Trophoblast cell (in vitro differentiated cells and primary cell): ENCODE measurements around the gene MORN1.
A peak's percentile ranks its signal among the peaks of the same experiment; 100 is the strongest.

Experiments used
- DNase-seq, 2 donors: peaks; one replicate each; pipeline ENCODE4 v3.0.0-alpha.2; 2016
- H2AFZ ChIP-seq: 2 replicates; pipeline ENCODE4 v1.6.1; 2013; ENCODE audit warnings: low read length, moderate library complexity, mild to moderate bottlenecking; ENCODE audit not compliant: insufficient read depth, poor library complexity
- H2AK5ac ChIP-seq: 2 replicates; pipeline ENCODE4 v1.6.1; 2013; ENCODE audit warnings: mild to moderate bottlenecking, low read length
- H2BK120ac ChIP-seq: 2 replicates; pipeline ENCODE4 v1.6.1; 2013; ENCODE audit warnings: low read length, mild to moderate bottlenecking, moderate library complexity; ENCODE audit not compliant: insufficient read depth, poor library complexity
- H2BK12ac ChIP-seq: 2 replicates; pipeline ENCODE4 v1.6.1; 2013; ENCODE audit warnings: mild to moderate bottlenecking, low read length, moderate library complexity
- H2BK5ac ChIP-seq: 2 replicates; pipeline ENCODE4 v1.6.1; 2013; ENCODE audit warnings: low read length, low read depth, moderate library complexity, mild to moderate bottlenecking; ENCODE audit not compliant: poor library complexity
- H3K14ac ChIP-seq: 2 replicates; pipeline ENCODE4 v1.6.1; 2013; ENCODE audit warnings: mild to moderate bottlenecking, low read length
- H3K18ac ChIP-seq: 2 replicates; pipeline ENCODE4 v1.6.1; 2013; ENCODE audit warnings: mild to moderate bottlenecking, low read length
- H3K23ac ChIP-seq: 2 replicates; pipeline ENCODE4 v1.6.1; 2013; ENCODE audit warnings: low read length
- H3K27ac ChIP-seq: 2 replicates; pipeline ENCODE4 v1.5.1; 2013; ENCODE audit warnings: low read depth, mild to moderate bottlenecking, inconsistent platforms, low read length, moderate library complexity
- H3K27me3 ChIP-seq: 2 replicates; pipeline ENCODE4 v1.6.1; 2013; ENCODE audit warnings: inconsistent platforms, mild to moderate bottlenecking, low read length, moderate library complexity; ENCODE audit not compliant: insufficient read depth
- H3K36me3 ChIP-seq, 2 experiments: 1 replicate in 1 of 2; 2 replicates in 1 of 2; pipeline ENCODE4 v1.6.1; 2013; ENCODE audit warnings: low read length in 2 of 2, mild to moderate bottlenecking in 2 of 2, moderate library complexity in 1 of 2; ENCODE audit not compliant: insufficient read depth in 2 of 2, control insufficient read depth in 1 of 2
- H3K4ac ChIP-seq: 2 replicates; pipeline ENCODE4 v1.6.1; 2013; ENCODE audit warnings: low read depth, mild to moderate bottlenecking, low read length, moderate library complexity
- H3K4me1 ChIP-seq, 2 experiments: 1 replicate in 1 of 2; 2 replicates in 1 of 2; pipeline ENCODE4 v1.6.1; 2013; ENCODE audit warnings: low read length in 2 of 2, mild to moderate bottlenecking in 2 of 2, moderate library complexity in 1 of 2; ENCODE audit not compliant: insufficient read depth in 2 of 2, control insufficient read depth in 1 of 2
- H3K4me2 ChIP-seq: 2 replicates; pipeline ENCODE4 v1.6.1; 2013; ENCODE audit warnings: inconsistent platforms, mild to moderate bottlenecking, low read length, moderate library complexity
- H3K4me3 ChIP-seq: 2 replicates; pipeline ENCODE4 v1.5.1; 2013; ENCODE audit warnings: mild to moderate bottlenecking, low read depth, low read length, inconsistent platforms
- H3K79me1 ChIP-seq: one replicate; pipeline ENCODE4 v1.6.1; 2013; ENCODE audit warnings: low read length
- H3K79me2 ChIP-seq: 2 replicates; pipeline ENCODE4 v1.6.1; 2013; ENCODE audit warnings: low read length, mild to moderate bottlenecking; ENCODE audit not compliant: control insufficient read depth, insufficient read depth, poor library complexity
- H3K9ac ChIP-seq: 2 replicates; pipeline ENCODE4 v1.6.1; 2013; ENCODE audit warnings: mild to moderate bottlenecking, low read length
- H3K9me3 ChIP-seq: 2 replicates; pipeline ENCODE4 v1.6.1; 2013; ENCODE audit warnings: low read depth, mild to moderate bottlenecking, control low read depth, inconsistent platforms, low read length; ENCODE audit not compliant: insufficient read depth
- H4K12ac ChIP-seq: 2 replicates; pipeline ENCODE4 v1.6.1; 2013; ENCODE audit warnings: low read depth, mild to moderate bottlenecking, low read length, moderate library complexity
- H4K8ac ChIP-seq: 2 replicates; pipeline ENCODE4 v1.6.1; 2013; ENCODE audit warnings: low read depth, mild to moderate bottlenecking, low read length, moderate library complexity
- H4K91ac ChIP-seq: one replicate; pipeline ENCODE4 v1.6.1; 2013; ENCODE audit warnings: low read depth, mild to moderate bottlenecking, low read length, moderate library complexity
- WGBS: extraction: QIAGEN DNeasy Blood & Tissue Kit; methylation state at CpG from one replicate; pipeline ENCODE4 v1.1.7; 2013; ENCODE audit warnings: missing lambda C conversion rate; ENCODE audit not compliant: insufficient read length, insufficient coverage; ENCODE audit errors: extremely low coverage; 5-methylcytosine and 5-hydroxymethylcytosine counted together

MORN1 gene

DNA sequence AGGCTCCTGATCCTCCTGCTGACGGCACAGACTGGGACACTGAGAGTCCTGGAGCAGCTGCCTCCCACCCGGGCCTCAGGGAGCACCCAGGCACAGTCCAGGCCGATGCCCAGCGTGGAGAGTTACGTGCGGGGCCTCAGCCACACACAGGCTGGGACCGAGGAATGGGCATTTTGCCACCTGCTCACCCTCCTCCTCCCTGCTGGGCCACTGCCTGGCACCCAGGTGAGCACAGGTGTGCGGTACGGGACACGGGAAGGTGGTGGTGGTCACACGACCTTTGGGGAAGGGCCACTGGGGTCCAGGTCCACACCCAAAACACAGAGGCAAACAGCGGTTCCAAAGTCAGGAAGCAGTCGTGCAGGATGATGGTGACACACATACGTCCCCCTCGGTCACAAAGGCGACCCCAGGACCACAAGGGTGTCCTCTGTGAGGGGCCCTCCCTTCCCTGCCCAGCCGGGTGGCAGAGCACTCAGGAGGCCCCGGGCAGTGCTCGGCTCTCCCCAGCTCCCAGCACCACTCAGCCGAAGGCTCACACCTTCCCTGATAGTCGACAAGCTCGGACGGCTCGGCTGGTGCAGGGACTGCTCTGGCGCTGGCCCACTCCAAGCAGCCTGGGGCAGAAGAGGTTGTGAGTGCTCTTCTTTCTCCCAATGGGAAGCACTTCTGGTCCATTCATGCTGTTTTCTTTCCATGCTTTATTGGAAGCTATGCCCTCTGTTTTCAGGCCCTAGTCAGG, 14.3 kb downstream of the MORN1 start:
- no peak overlapping the region for H3K18ac ChIP-seq
- no peak for DNase-seq
- no peak overlapping the region for H3K9ac ChIP-seq
- H2BK12ac ChIP-seq, result no peak overlapping the region
- no peak overlapping the region for H3K4me2 ChIP-seq
- no peak overlapping the region for H2AK5ac ChIP-seq
- no peak overlapping the region for H3K27ac ChIP-seq
- H3K4ac ChIP-seq, result no peak overlapping the region
- no peak overlapping the region for H3K4me3 ChIP-seq
- no peak overlapping the region for H2BK5ac ChIP-seq
- H3K9me3 ChIP-seq, result no peaks in the 10 kb centered on the region
- no peaks in the 10 kb centered on the region for H3K79me2 ChIP-seq
- H3K36me3 ChIP-seq, result no peaks in the 10 kb centered on the region
- no peaks in the 10 kb centered on the region for H3K27me3 ChIP-seq
- H3K23ac ChIP-seq, result no peak overlapping the region
- no peak overlapping the region for H2BK120ac ChIP-seq
- no peak overlapping the region for H2AFZ ChIP-seq
- no peak overlapping the region for H4K12ac ChIP-seq
- H3K4me1 ChIP-seq, result peaks cover 7 to 8% of the 10 kb centered on the region in 2 experiments
- H3K14ac ChIP-seq, result no peak overlapping the region
- no peak overlapping the region for H4K91ac ChIP-seq
- H3K79me1 ChIP-seq, result no peaks in the 10 kb centered on the region
- no peak overlapping the region for H4K8ac ChIP-seq
- WGBS, result no CpG with 5 or more reads among the region's 25 CpGs

DNA sequence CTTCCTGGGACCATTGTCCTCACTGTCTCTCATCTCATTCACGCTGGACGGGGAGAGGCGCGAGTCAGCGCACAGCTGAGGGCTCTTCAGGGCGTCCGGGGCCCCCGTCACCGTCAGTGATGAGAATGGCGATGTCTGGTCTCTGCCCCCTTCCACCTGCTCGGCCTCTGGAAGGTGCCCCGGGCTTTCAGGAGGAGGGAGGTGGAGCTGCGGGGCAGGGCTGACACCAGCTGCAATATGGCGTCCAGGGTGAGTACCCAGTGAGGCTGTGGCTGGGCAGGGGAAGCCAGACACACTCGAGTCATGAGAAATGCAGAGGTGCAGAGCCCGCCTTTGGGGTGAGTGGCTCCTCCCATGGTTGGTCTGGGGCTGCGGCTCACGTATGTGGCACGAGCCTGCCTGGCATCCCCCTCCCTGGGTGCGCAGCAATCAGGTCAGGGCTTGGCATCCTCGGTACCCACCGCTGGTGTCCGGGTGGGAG, 15.1 kb downstream of the MORN1 start:
- no peak overlapping the region for H2BK120ac ChIP-seq
- H3K79me2 ChIP-seq, result no peaks in the 10 kb centered on the region
- no peak overlapping the region for H3K27ac ChIP-seq
- H2AFZ ChIP-seq, result no peak overlapping the region
- no peaks in the 10 kb centered on the region for H3K36me3 ChIP-seq
- DNase-seq, result no peak
- no peak overlapping the region for H2BK5ac ChIP-seq
- H3K23ac ChIP-seq, result no peak overlapping the region
- H3K79me1 ChIP-seq, result no peaks in the 10 kb centered on the region
- no peak overlapping the region for H4K12ac ChIP-seq
- H3K4ac ChIP-seq, result no peak overlapping the region
- H3K4me1 ChIP-seq, result peaks cover 7 to 8% of the 10 kb centered on the region in 2 experiments
- H4K8ac ChIP-seq, result no peak overlapping the region
- no peak overlapping the region for H3K4me2 ChIP-seq
- no peak overlapping the region for H3K14ac ChIP-seq
- no peaks in the 10 kb centered on the region for H3K9me3 ChIP-seq
- WGBS, result no CpG with 5 or more reads among the region's 23 CpGs
- H3K27me3 ChIP-seq, result no peaks in the 10 kb centered on the region
- peak overlapping the region; percentile 11 for H3K4me3 ChIP-seq
- H3K9ac ChIP-seq, result no peak overlapping the region
- no peak overlapping the region for H2BK12ac ChIP-seq
- H2AK5ac ChIP-seq, result no peak overlapping the region
- H4K91ac ChIP-seq, result no peak overlapping the region
- H3K18ac ChIP-seq, result no peak overlapping the region

DNA sequence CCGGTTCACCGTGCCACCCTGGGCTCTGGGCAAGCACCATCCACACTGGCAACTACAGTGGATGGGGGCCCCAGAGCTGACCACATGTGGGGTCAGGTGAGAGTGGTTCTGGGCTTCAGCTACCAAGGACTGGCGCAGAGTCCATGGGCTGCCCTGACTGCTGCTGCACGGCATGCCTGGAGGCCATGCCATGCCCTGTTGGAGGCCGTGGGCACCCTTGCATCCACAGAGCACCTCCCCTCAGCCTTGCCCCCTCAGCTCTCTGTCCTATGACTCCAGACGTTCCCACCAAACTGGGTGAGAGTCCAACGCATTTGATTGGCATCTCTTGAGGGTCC, 15.5 kb downstream of the MORN1 start:
- H3K4me3 ChIP-seq, result no peak overlapping the region
- H3K79me2 ChIP-seq, result no peaks in the 10 kb centered on the region
- H4K8ac ChIP-seq, result no peak overlapping the region
- H3K18ac ChIP-seq, result no peak overlapping the region
- H2BK5ac ChIP-seq, result no peak overlapping the region
- H4K91ac ChIP-seq, result no peak overlapping the region
- WGBS, result no CpG with 5 or more reads among the region's 7 CpGs
- no peak overlapping the region for H2AK5ac ChIP-seq
- DNase-seq, result no peak
- H3K27ac ChIP-seq, result no peak overlapping the region
- H3K23ac ChIP-seq, result no peak overlapping the region
- H3K27me3 ChIP-seq, result no peaks in the 10 kb centered on the region
- no peak overlapping the region for H3K4me2 ChIP-seq
- no peaks in the 10 kb centered on the region for H3K9me3 ChIP-seq
- no peak overlapping the region for H2AFZ ChIP-seq
- no peaks in the 10 kb centered on the region for H3K36me3 ChIP-seq
- peaks cover 7 to 8% of the 10 kb centered on the region in 2 experiments for H3K4me1 ChIP-seq
- no peak overlapping the region for H3K14ac ChIP-seq
- H4K12ac ChIP-seq, result no peak overlapping the region
- no peak overlapping the region for H2BK12ac ChIP-seq
- no peak overlapping the region for H3K4ac ChIP-seq
- no peak overlapping the region for H2BK120ac ChIP-seq
- H3K9ac ChIP-seq, result no peak overlapping the region
- H3K79me1 ChIP-seq, result no peaks in the 10 kb centered on the region

DNA sequence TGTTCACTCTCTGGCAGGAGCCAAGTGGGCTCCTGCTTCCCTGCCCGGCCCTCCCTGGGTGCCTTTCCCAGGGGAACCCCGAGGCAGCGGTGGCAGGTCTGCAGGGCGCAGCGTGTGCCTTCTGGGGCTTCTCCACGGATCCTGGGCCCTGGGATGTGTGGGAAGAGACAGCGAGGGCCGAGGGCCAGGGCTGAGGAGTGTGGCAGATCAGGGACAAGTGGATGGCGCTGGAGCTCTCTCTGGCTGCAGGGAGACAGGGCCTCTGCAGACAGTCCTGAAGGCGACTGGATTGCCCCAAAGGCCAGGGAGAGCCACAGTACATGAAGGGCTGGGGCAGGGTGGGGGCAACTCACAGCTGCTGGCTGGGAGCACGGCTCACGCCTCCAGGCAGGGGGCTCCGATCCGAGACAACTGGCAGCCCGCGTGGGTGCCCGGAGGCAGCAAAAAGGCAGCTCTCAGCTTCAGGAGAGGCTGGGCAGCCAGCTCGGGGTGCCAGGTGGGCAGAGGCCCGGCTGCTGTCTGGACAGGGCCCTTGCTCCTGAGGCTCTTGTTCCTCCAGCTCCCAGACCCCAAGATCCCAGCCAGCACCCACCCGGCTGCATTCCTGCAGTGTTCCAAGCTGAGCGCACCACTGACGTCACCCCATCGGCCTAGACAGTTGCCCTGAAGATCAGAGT, 16.0 kb downstream of the MORN1 start:
- WGBS, result no CpG with 5 or more reads among the region's 23 CpGs
- Histone ChIP-seq H3K9ac (no peak overlapping the region), H3K79me2 (no peaks in the 10 kb centered on the region), H3K36me3 (no peaks in the 10 kb centered on the region), H3K4me2 (no peak overlapping the region), H3K4me1 (peaks cover 7 to 8% of the 10 kb centered on the region in 2 experiments), H3K4me3 (no peak overlapping the region), H4K12ac (no peak overlapping the region), H4K8ac (no peak overlapping the region), H3K79me1 (no peaks in the 10 kb centered on the region), H2BK12ac (no peak overlapping the region), H3K27me3 (no peaks in the 10 kb centered on the region), H2BK120ac (no peak overlapping the region), H2BK5ac (no peak overlapping the region), H3K14ac (no peak overlapping the region), H3K18ac (no peak overlapping the region), H3K9me3 (no peaks in the 10 kb centered on the region), H4K91ac (no peak overlapping the region), H3K4ac (no peak overlapping the region), H3K23ac (no peak overlapping the region), H3K27ac (no peak overlapping the region), H2AFZ (no peak overlapping the region), H2AK5ac (no peak overlapping the region)
- DNase-seq, result peak in 1 of 2 donors; percentile 51
